ACC112 (cell line): ENCODE results near the gene GPR179.

Source experiments
- H2AFZ ChIP-seq: fragments of 200-600 bp; sonication (generic); one replicate; pipeline ENCODE4 v1.6.0; 2017; ENCODE audit warnings: antibody characterized with exemption, low read length; ENCODE audit not compliant: unreplicated experiment
- H3K27ac ChIP-seq: fragments of 200-600 bp; sonication (generic); 2 replicates; pipeline ENCODE4 v1.5.1; 2014; ENCODE audit warnings: low read depth, mild to moderate bottlenecking, antibody characterized with exemption, low read length, moderate library complexity
- H3K27me3 ChIP-seq: fragments of 200-600 bp; sonication (generic); 2 replicates; pipeline ENCODE4 v1.6.1; 2014; ENCODE audit warnings: mild to moderate bottlenecking, antibody characterized with exemption, low read length, moderate library complexity, mixed read lengths; ENCODE audit not compliant: insufficient read depth
- H3K36me3 ChIP-seq: fragments of 200-600 bp; sonication (generic); 2 replicates; pipeline ENCODE4 v1.6.1; 2016; ENCODE audit warnings: mild to moderate bottlenecking, antibody characterized with exemption, low read length, moderate library complexity, mixed read lengths; ENCODE audit not compliant: insufficient read depth
- H3K4me1 ChIP-seq: fragments of 200-600 bp; sonication (generic); one replicate; pipeline ENCODE4 v1.6.1; 2016; ENCODE audit warnings: low read length, mixed read lengths; ENCODE audit not compliant: insufficient read depth, unreplicated experiment, control insufficient read depth
- H3K4me3 ChIP-seq: fragments of 200-600 bp; sonication (generic); 2 replicates; pipeline ENCODE4 v1.5.1; 2014; ENCODE audit warnings: mild to moderate bottlenecking, low read depth, low read length
- H3K79me2 ChIP-seq: fragments of 200-600 bp; sonication (generic); one replicate; pipeline ENCODE4 v1.6.0; 2016; ENCODE audit warnings: low read length; ENCODE audit not compliant: control insufficient read depth, unreplicated experiment, insufficient read depth

GPR179 gene

DNA sequence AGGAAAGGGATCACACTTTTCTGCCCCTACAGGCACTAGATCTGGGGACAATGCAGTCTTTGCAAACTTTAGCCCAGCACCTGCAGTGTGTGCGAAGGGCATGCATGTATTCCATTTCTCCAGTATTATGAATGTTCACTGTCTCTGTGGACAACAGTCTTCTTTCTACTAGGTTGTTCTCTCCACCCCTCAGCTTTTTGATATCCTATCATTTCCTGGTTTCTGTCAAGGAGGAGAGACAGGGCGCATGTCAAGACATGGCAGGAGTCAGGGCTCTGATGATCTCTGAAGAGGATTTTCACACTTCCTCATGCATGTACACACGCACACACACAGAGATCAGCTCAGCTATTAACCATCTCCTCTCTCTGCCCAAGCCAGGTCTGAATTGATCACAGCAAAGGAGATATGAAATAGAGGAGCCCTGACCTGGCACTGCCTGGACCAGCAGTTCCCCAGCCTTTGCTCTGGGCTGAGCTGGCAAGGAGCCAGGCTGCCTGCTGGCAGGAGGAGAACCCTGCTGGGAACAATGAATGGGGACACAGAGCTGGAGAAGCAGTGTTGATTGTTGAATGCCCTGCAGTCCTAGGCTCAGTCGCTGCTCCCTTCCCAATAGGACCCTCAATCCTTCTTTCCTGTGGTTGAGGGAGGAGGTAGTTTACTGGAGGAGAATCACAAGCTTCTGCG, 2.6 kb downstream of the GPR179 start:
- Histone ChIP-seq H2AFZ (no peak overlapping the region), H3K4me3 (no peak overlapping the region), H3K36me3 (no peaks in the 10 kb centered on the region), H3K79me2 (no peaks in the 10 kb centered on the region), H3K27me3 (0 out of 2 replicates have a peak, but pooled peaks cover 8% of the 10 kb centered on the region), H3K27ac (no peak overlapping the region), H3K4me1 (no peaks in the 10 kb centered on the region)

DNA sequence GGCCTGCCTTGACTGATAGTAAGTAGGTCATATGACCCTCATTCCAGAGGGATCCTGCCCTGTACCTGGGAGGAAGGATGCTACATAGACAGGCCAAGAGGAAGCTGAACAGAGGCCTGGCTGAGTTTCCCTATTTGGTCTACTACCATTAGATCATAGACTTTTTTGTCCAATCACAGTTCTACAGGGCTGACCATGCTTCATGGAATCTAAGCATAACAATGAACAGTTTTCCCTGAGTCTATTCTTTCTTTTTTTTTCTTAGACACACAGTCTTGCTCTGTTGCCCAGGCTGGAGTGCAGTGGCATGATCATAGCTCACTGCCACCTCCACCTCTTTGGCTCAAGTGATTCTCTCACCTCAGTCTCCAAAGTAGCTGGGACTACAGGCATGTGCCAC, 3.9 kb downstream of the GPR179 start:
- Histone ChIP-seq H3K79me2 (no peaks in the 10 kb centered on the region), H3K27ac (no peak overlapping the region), H3K36me3 (no peaks in the 10 kb centered on the region), H3K4me3 (no peak overlapping the region), H3K4me1 (no peaks in the 10 kb centered on the region), H3K27me3 (0 out of 2 replicates have a peak, but pooled peaks cover 8% of the 10 kb centered on the region), H2AFZ (no peak overlapping the region)

DNA sequence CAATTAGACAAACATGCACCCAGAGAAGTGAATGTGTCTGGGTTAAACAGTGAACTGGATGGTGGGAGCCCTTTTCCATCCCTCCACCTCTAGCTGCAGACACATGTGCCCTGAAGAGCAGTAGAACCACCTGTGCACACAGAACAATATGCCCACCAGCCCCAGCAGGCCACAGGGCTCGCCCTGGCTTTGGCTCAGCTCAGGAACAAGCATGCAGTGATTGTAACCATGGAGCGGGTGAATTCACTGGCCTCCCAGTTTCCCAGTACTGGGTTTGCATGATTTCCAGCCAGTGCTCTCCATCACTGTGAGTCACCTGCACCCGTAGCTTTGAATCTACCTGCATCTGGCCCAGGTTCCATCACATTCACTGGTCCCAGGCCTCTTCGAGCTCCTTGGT, 5.2 kb downstream of the GPR179 start:
- H2AFZ ChIP-seq = no peak overlapping the region
- no peak overlapping the region for H3K4me3 ChIP-seq
- no peaks in the 10 kb centered on the region for H3K4me1 ChIP-seq
- H3K79me2 ChIP-seq = no peaks in the 10 kb centered on the region
- H3K36me3 ChIP-seq = no peaks in the 10 kb centered on the region
- 0 out of 2 replicates have a peak, but pooled peaks cover 8% of the 10 kb centered on the region for H3K27me3 ChIP-seq
- H3K27ac ChIP-seq = no peak overlapping the region

DNA sequence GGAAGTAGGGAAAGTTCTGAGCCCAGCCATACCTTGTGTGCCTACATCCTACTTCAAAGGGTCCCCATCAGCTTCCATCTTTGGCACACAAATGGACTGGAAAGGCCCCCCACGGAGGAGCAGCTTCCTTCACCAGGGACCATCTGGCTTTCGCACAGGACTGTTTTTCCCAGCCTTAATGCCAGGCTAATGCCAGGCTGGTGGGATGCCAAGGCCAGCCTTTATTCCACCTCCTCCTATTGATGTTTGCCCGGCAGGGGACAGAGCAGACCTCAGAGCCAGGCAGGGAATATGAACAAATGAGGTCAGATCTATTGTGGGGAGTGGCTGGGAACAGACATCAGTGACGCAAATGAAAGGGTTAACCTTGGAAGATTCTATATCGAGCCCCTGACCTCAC, 5.7 kb downstream of the GPR179 start:
- Histone ChIP-seq H2AFZ (no peak overlapping the region), H3K4me3 (no peak overlapping the region), H3K27me3 (peaks cover 12% of the 10 kb centered on the region; the same call in 1 of the 2 replicates), H3K4me1 (no peaks in the 10 kb centered on the region), H3K79me2 (no peaks in the 10 kb centered on the region), H3K27ac (no peak overlapping the region), H3K36me3 (no peaks in the 10 kb centered on the region)

DNA sequence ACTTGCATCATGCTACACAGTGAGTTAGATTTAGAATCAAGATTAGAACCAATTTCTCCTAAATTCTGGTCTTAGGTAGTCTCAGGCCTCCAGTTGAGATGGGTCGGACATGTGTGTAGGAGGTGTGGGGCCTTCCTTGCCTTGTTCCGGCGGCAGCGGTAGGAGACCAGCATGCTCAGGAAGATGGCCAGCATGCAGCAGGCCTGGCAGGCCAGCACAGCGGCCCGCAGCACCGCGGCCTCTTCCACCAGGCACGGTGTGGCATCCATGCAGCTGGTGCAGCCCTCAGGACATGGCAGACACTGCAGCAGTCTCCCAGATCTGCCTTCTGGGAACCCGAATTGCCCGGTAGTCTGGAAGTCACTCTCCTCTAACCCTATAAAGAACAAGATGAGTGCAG, 6.9 kb downstream of the GPR179 start:
- Histone ChIP-seq H3K4me1 (no peaks in the 10 kb centered on the region), H3K36me3 (no peaks in the 10 kb centered on the region), H3K4me3 (no peak overlapping the region), H3K79me2 (no peaks in the 10 kb centered on the region), H3K27ac (no peak overlapping the region), H2AFZ (no peak overlapping the region), H3K27me3 (peaks cover 15% of the 10 kb centered on the region; the same call in 1 of the 2 replicates)

DNA sequence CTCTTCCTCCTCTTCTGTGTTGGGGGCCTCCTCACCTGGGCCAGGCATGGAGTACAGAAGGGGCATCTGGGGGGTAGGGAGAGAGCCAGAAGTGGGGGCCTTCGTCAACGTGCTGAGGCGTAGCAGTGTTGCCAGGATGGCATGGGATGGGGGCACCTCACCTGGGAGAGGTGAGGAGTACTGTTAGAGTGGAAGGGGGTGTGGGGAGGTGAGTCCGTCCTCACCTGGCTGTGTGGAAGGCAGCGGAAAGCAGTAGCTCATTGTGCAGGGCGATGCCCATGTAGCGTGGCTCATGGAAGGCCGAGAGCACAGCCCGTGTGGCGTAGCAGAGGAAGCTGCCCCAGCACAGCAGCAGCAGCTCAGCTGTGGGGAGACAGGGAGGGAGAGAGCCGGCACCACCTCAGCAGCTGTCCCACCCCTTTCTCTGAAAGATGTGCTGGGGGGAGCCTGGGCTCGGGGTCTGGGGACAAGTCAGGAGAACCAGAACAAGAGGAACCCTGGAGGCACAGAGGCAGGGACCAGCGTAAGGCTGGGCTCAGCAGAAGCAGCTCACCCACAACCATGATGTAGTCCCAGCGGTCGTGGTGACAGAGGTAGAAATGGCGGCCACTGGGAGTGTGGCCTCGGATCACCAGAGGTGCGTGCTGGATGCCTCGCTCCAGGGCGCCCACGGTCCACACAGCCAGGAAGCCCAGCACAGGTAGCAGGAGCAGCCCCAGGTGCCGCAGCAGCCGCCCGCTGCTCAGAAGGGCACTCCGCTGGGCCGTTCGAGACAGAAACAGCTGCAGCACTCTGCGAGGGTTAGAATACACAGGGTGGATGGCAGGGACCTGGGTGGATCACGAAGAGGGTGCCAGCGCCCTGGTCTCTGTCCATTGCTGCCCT, 9.0 kb downstream of the GPR179 start:
- H3K36me3 ChIP-seq = no peaks in the 10 kb centered on the region
- H3K4me3 ChIP-seq = no peak overlapping the region
- H3K27ac ChIP-seq = no peak overlapping the region
- no peak overlapping the region for H2AFZ ChIP-seq
- no peaks in the 10 kb centered on the region for H3K79me2 ChIP-seq
- peaks cover 15% of the 10 kb centered on the region; the same call in 1 of the 2 replicates for H3K27me3 ChIP-seq
- H3K4me1 ChIP-seq = no peaks in the 10 kb centered on the region

DNA sequence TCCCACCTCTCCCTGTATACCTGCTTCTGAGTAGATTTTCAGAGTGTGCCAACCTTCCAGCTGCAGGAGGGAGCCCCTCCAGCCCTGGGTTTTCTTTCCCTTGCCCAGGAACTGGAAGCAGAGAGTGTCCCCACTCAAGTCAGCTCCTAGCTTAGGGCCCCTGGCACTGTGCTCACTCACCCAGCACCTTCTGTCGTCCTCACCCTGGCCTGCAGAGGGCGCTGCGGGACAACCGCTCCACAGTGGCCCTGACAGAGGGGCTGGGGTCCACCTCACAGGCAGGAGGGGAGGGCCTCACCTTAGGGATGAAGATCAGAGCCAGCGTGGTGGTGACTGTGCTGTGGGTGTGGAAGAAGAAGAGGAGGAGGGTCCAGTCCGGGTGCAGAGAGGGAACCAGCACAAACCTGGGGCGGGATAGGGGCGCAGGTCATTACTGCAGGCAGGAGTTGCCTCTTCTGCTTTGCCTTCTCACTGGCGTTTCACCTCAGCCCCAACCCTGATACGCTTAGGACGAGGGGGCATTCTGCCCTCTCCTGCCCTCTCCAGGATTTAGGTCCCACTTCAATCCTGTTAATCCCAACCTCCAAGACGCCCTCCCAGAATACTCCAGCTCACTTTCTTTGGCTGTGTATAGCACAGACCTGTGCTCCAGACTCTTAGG, 10.0 kb downstream of the GPR179 start:
- H3K4me3 ChIP-seq = no peak overlapping the region
- no peak overlapping the region for H3K27ac ChIP-seq
- no peaks in the 10 kb centered on the region for H3K4me1 ChIP-seq
- H3K27me3 ChIP-seq = peaks cover 14% of the 10 kb centered on the region; the same call in 1 of the 2 replicates
- H3K36me3 ChIP-seq = no peaks in the 10 kb centered on the region
- H2AFZ ChIP-seq = no peak overlapping the region
- H3K79me2 ChIP-seq = no peaks in the 10 kb centered on the region

DNA sequence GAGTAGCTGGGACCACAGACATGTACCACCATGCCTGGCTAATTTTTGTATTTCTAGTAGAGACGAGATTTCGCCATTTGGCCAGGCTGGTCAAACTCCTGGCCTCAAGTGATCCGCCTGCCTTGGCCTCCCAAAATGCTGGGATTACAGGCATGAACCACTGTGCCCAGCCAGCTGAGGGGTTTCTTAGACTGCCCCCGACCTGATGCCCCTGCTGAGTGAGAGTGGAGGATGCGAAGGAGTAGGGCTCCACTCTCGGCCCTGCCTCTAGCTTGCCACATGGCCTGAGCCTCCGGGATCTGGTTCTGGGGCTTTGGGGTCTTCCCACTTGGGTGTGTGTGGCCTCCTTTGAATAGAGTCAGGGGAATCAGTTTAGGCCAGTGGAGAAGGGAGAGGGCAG, 11.0 kb downstream of the GPR179 start:
- no peaks in the 10 kb centered on the region for H3K79me2 ChIP-seq
- H3K27me3 ChIP-seq = peaks cover 8% of the 10 kb centered on the region; the same call in 1 of the 2 replicates
- H3K4me1 ChIP-seq = no peaks in the 10 kb centered on the region
- H3K4me3 ChIP-seq = no peak overlapping the region
- H3K36me3 ChIP-seq = no peaks in the 10 kb centered on the region
- H2AFZ ChIP-seq = no peak overlapping the region
- H3K27ac ChIP-seq = no peak overlapping the region

DNA sequence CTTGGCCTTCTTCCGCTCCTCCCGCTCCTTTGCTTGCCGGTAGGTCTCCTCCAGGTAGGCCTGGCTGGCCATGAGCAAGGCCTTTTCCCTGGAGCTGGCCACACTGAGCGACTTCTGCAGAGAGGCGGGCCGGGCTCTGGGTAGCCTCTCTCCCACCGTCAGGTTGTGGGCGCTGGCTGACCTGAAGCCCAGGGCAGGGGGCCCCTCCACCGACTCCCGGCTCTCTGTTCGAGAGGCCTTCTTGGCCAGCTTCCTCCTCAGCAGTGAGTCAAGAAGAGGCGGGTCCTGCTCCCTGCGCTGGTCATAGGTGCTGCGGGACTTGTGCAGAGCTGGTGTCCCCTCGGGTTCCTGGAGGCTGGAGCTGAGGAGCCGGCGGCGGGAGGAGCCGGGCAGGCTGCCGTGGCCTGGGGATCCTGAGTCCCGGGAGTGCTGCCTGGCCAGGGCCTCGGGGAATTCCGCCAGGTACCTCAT, 12.8 kb downstream of the GPR179 start:
- Histone ChIP-seq H3K4me3 (no peak overlapping the region), H3K27ac (no peak overlapping the region), H3K27me3 (peaks cover 7% of the 10 kb centered on the region; the same call in 1 of the 2 replicates), H2AFZ (no peak overlapping the region), H3K4me1 (no peaks in the 10 kb centered on the region), H3K79me2 (no peaks in the 10 kb centered on the region), H3K36me3 (no peaks in the 10 kb centered on the region)
